AG04449 (cell line): ENCODE data around the gene STK11IP.

ENCODE experiments used
- CTCF ChIA-PET: fragments of 350-600 bp; formaldehyde crosslinking; extraction: SDS; loops from one replicate; lab custom pipeline; 2021; ENCODE audit warnings: antibody characterized with exemption; lab: Yijun Ruan, JAX
- POLR2A ChIA-PET: fragments of 400-600, 350-600 bp; formaldehyde crosslinking; extraction: SDS; loops from one replicate; lab custom pipeline; 2020; ENCODE audit warnings: antibody characterized with exemption, inconsistent platforms; lab: Yijun Ruan, JAX
- DNase-seq: peaks from one replicate; pipeline ENCODE4 v3.0.0-alpha.2; 2010; ENCODE audit warnings: low read depth, low spot score
- H3K4me3 ChIP-seq: 2 replicates; pipeline ENCODE4 v1.5.1; 2011; ENCODE audit warnings: low read depth, mild to moderate bottlenecking, control low read depth, low read length
- TF ChIP-seq, protein P1 (sequence below): IDR thresholded peaks from one replicate; pipeline ENCODE4 v1.5.1; 2011; ENCODE audit warnings: mild to moderate bottlenecking, moderate library complexity, low read length, control low read depth, inconsistent platforms; ENCODE audit not compliant: insufficient read depth; ENCODE audit errors: missing control alignments

Gene STK11IP

DNA sequence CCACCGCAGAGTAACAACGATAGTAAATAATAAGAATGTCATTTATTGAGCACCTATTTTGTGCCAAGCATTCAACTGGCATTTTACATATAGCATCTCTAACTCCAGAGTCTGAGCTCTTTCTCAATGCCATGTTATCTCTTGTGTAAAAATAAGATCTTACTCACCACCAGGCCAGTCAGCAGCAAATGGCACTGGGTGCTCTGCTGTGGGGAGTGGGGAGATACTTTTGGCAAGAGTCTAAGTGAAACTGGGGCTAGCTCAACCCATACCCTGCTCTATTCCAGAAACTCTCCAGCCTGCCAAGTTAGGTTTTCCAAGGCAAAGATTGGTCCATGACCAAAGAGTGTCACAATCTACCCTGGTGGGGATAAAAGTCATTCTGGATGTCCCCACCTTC is 24.8 kb downstream of the STK11IP start:
- POLR2A ChIA-PET = no interaction called here
- TF ChIP-seq, protein P1, sequence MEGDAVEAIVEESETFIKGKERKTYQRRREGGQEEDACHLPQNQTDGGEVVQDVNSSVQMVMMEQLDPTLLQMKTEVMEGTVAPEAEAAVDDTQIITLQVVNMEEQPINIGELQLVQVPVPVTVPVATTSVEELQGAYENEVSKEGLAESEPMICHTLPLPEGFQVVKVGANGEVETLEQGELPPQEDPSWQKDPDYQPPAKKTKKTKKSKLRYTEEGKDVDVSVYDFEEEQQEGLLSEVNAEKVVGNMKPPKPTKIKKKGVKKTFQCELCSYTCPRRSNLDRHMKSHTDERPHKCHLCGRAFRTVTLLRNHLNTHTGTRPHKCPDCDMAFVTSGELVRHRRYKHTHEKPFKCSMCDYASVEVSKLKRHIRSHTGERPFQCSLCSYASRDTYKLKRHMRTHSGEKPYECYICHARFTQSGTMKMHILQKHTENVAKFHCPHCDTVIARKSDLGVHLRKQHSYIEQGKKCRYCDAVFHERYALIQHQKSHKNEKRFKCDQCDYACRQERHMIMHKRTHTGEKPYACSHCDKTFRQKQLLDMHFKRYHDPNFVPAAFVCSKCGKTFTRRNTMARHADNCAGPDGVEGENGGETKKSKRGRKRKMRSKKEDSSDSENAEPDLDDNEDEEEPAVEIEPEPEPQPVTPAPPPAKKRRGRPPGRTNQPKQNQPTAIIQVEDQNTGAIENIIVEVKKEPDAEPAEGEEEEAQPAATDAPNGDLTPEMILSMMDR = no peak
- CTCF ChIA-PET = interaction anchor here (1.0 kb wide), 1 partner anchor 20 kb away, joined by 3 read pairs; no protein-coding TSS in a partner anchor
- no peak for DNase-seq
- no peak overlapping the region for H3K4me3 ChIP-seq

DNA sequence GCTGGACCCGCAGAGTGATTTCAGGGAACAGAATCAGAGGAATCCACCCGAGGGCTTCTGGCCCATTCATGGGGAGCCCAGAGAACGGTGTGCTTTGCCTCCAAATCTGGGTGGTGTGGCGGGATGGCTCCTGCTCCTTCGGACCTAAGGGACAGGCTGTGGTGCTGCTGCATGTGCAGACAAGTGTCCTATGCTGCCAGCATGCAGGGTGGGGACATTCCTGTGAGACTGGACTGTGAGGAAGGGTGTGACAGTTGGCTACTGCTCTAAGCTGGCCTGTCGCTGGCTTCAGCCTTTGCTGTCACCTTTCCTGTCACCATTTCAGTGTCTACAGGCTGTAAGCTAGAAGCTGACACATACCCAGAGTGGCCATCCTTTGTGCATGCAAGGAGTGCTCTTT is 26.9 kb downstream of the STK11IP start:
- POLR2A ChIA-PET = no interaction called here
- DNase-seq = no peak
- TF ChIP-seq, protein P1 = no peak
- no peak overlapping the region for H3K4me3 ChIP-seq
- CTCF ChIA-PET = interaction anchor here (0.8 to 1.3 kb wide), 2 partner anchors 19 to 65 kb away, joined by 3 read pairs; no protein-coding TSS in a partner anchor

DNA sequence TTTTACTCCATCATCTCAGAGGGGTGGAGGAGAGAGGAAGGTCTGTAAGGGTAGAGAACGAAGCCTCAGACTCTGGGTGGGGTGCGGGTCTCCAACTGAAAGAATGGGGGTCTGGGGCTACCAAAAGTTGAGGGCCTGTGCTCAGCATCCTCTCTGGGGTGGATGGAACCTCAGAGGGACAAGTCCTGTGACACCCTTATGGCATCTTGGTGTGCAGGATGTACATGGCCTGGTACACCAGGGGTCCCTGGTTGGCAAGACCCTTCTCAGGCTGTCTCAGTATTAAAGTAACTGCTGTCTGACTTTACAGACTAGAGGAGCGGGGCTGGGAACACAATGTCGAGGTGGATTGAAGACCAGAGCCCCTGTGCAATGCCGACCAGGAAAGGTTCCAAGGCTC is 27.5 kb downstream of the STK11IP start:
- ChIA-PET CTCF (interaction anchor here (2.4 kb wide), 1 partner anchor 17 kb away, joined by 22 read pairs; no protein-coding TSS in a partner anchor), POLR2A (no interaction called here)
- H3K4me3 ChIP-seq = no peak overlapping the region
- no peak for DNase-seq
- TF ChIP-seq, protein P1 = no peak

DNA sequence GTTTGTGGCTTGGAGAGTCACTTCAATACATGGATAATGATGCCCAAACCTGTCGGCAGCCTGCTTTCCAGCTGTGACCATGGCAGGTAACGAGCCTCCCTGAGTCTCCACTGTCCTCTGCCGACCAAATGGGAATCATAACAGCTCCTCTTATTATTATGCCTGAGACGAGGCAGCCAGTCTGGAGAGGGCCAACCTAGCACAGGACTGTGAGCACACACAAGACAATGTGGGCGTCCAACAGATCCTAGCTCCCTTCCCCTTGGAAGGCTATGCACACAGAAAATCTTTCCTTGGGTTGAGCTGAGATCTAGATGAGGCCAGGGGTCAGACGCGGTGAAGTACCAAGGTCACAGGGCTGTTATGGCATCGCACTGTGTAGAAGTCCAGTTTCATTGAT is 28.9 kb downstream of the STK11IP start:
- ChIA-PET CTCF (interaction anchor here (1.1 to 2.4 kb wide), 6 partner anchors 9 to 96 kb away, joined by 3 to 22 read pairs (median 5); no protein-coding TSS in a partner anchor), POLR2A (interaction anchor here (0.8 kb wide), 1 partner anchor 12 kb away, joined by 3 read pairs; no protein-coding TSS in a partner anchor)
- DNase-seq = no peak
- H3K4me3 ChIP-seq = no peak overlapping the region
- TF ChIP-seq, protein P1 = no peak

DNA sequence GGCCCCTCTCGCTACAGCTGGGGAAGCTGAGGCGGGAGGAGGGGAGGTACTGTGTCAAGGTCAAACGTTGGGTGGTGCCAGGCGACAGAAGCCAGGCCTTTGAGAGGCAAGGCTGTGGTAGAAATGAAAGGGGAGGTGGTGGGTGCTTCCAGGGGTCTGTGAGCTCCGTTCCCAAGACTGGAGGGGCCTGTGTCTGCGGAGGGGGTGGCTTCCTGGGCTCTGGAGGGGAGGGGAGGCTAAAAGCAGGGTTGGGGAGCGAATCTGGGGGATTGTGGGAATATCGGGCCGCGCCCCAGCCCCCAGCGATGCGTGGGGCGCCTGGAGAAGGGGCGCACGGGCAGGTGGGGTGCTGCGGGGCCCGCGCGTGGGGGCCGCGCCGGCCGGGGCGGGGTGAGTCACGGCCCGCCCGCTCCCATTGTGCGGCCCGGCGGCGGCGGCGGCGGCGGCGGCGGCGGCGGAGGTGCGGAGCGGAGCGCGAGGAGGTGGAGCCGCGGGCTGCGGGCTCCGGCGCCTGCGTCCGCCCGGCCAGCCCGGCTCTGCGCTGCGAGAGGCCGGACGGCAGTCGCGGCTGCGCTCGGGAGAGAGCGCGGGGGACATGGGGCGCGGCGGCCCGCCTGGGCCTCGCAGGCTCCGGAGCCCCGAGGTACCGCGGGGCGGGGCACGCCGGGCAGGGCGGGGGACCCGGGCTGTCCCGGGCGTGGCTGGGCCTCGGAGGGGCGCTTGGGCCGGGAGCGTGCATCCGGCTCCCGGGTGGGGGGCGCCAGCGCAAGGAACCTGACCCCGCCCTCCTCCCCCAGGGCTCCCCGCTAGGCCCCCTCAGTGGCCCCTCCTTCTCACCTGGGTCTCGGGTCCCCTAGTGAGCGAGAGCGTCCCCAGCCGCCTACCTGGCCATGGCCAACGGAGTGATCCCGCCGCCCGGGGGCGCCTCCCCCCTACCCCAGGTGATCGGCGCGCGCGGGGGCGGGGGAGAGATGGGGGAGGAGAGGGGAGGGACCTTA is 29.7 kb downstream of the STK11IP start, which contains the start of gene SLC4A3:
Gene SLC4A3, plus strand, starts transcription at position 528 of the 998 bp plus-strand sequence. Its CDS starts 363 bp downstream, at position 891.
- TF ChIP-seq, protein P1 = peak; percentile 11
- ChIA-PET CTCF (interaction anchor here (0.9 to 8.0 kb wide), 8 partner anchors 8 to 97 kb away, joined by 3 to 65 read pairs (median 5); no protein-coding TSS in a partner anchor), POLR2A (interaction anchor here (0.8 kb wide), 1 partner anchor 11 kb away, joined by 3 read pairs; no protein-coding TSS in a partner anchor)
- DNase-seq = no peak
- H3K4me3 ChIP-seq = peak within 1 kb of the TSS; percentile 60
